ENCODE data around the gene PUM2.
"Not testable (repeated sequence)": the region's sequence is repeated elsewhere in the genome, so short reads cannot be mapped to it uniquely, and the experiment has no call there.

The PUM2 gene

DNA sequence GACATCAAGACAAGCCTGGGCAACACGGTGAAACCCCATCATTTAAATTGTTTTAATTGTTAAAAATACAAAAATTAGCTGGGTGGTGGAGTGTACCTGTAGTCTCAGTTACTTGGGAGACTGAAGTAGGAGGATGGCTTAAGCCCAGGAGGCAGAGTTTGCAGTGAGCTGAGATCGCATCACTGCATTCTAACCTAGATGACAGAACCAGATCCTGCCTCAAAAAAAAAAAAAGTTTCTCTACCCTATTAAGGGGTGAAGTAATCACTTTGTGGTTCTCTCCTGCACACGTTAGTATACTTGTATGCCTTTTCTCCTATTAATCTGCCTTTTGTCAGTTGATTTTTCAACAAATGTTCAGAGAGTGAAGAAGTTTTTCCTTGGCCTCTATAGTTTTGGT, 18.1 kb upstream of the PUM2 start:
- no peak for DNase-seq

DNA sequence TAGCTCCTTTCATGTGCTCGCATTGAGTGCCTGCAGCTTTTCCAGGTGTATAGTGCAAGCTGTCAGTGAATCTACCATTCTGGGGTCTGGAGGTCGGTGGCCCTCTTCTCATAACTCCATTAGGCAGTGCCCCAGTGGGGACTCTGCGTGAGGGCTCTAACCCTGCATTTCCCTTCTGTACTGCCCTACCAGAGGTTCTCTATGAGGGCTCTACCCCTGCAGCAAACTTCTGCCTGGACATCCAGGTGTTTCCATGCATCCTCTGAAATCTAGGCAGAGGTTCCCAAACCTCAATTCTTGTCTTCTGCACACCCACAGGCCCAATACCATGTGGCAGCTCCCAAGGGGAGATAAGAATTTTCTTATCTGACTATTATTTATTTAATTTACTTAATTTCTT, 17.3 kb upstream of the PUM2 start:
- not testable (repeated sequence) for DNase-seq

DNA sequence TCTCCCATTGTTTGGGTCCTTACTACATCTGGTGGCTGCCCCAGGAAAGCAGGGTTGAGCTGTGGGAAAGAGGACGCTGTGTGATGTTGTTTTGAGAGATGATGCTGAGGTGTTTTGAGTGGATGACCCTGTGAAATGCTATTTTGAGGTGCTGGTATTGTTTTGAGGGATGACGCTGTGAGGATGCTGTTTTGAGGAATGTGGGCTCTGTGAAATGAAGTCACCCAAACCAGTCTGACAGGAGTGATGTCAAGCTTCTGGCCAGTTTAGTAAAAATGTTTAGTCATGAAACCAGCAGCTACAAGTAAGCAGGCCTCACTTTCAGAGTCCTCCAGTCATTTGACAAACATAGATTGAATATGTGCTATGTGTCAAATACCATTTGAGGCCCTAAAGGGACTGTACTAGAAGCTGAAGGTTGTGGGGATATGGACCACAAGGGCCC, 16.1 kb upstream of the PUM2 start:
- DNase-seq: no peak

DNA sequence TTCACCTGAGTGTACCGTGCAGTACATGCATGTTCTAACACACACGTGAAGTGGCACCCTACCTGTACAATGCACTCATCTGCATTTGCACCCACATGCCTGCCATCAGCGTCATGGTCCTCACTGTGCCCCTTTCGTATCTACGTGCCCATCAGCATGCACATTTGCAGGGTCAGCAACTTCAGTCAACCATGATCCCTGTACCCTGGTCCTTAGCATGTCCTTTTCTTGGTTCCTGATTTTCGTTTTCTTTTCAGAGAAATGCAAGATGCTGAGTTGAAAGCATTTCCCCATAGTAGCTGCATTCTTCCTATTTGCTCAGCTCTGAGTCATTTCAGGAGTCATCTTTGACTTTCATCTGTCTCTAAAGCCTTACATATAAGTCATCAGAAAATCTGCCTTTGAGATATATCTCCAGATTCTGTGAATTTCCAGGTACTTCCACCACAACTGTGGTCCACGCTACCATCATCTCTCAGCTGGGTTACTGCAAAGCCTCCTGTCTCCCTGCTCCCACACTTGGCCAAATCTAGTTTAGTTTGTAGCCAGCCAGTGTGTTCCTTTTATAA, 14.7 kb upstream of the PUM2 start:
- DNase-seq: no peak

DNA sequence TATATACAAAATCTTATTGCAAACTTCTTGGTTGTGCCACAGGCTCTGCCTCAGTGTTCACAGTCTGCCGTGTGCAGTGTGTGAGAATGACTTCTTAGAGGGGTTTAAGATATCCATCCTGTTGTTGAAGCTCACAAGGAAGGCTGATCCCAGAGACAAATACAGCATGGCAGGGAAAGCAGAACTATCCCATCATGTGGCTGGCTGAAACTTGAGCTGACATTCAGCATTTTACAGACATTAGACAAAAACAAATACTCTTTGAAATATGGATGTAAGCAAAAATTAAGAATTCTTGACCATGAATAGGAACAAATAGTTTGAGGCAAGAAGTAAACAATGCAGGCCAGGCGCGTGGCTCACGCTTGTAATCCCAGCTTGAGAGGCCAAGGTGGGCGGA, 12.9 kb upstream of the PUM2 start:
- no peak for DNase-seq

DNA sequence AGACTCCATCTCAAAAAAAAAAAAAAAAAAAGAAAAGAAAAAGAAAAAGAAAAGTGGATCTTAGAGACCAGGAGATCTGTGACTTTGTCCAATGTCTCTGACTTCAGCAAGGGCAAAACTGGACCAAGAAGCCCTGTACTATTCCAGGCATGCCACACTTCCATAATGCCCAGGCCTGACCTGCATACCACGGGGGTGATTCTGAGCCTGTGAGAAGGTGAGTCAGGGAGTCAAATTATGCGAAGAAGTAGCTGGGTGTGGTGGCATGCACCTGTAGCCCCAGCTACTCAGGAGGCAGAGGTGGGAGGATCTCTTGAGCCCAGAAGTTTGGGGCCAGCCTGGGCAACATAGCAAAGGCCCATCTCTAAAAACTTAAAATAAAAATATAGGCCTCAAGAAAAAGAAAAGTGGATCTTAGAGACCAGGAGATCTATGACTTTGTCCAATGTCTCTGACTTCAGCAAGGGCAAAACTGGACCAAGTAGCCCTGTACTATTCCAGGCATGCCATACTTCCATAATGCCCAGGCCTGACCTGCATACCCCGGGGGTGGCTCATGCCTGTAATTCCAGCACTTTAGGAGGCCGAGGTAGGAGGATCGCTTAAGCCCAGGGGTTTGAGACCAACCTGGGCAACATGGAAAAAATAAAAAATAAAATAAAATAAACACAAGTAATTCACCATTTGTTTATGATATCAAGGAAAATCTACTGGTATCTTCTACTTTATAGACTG, 12.2 kb upstream of the PUM2 start:
- DNase-seq: no peak

DNA sequence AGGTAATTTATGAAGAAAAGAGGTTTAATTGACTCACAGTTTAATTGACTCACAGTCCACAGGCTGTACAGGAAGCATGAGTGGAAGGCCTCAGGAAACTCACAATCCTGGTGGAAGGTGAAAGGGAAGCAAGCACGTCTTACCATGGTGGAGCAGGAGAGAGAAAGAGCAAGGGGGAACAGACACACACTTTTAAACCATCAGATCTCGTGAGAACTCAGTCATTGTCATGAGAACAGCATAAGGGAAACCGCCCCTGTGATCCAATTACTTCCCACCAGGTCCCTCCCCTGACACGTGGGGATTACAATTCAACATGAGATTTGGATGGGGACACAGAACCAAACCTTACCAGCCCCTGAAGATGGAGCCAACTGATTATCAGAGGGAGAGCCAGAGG, 11.2 kb upstream of the PUM2 start:
- DNase-seq: no peak

DNA sequence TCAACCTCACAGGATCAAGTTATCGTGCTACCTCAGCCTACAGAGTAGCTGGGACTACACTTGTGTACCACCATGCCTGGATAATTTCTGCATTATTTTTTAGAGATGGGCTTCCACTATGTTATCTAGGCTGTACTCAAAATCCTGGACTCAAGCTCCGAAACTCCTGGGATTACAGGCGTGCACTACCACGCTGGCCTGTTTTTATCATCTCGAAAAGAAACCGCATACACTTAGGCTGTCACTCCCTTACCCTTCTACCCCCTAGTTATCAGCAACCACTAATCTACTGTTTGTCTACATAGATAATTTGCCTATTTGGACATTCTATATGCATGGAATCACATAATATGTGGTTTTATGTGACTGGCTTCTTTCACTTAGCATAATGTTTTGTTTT, 8.5 kb upstream of the PUM2 start:
- DNase-seq: no peak

DNA sequence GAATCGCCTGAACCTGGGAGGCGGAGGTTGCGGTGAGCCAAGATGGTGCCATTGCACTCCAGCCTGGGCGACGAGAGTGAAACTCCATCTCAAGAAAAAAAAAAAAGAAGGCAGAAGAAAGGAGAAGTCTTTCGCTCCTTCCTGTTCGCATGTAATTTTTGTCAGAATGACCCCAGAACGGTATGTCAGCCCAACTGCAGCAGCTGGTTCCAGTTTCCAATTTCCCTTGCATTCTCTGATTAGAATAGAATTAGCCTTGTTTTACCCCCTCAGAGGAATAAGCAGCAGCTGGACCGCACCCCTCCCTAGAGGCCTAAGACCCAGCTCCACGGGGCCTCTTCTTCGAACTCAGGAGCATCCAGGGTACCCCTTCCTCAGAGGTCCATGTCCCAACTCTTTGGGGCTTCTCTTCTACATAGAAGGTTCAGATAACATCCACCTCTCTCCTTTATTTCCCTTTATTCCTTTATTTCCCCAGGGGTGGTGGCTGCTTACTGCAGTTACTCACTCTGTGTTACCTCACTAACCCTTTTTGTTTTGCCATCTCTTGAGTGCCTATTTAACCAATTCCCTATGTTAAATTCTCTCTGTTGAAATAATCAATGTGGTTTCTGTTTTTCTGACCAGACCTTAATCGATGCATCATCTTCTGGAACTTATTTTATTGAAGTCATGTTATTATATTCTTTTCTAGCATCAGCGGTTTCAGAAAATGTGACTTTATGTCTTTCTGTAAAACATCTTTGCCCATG, 7.2 kb upstream of the PUM2 start:
- no peak for DNase-seq

DNA sequence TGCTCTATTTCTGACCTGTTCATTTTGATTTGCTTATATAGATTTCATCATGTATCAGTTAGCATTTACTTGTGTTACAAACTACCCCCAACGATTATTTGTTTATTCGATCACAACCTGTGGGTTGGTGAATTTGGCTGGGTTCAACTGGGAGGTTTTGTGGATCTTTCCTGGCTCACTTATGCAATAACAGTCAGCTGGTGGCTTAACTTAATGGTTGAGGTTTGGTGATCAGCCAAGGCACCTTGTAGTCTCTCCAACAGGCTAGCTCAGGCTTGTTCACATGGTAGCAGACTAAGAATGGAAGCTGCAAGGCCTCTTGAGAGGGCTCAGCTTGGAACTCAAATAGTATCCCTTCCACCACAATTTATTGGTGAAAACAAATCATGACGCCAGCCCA, 5.4 kb upstream of the PUM2 start:
- DNase-seq: peak; percentile 87 to 93

DNA sequence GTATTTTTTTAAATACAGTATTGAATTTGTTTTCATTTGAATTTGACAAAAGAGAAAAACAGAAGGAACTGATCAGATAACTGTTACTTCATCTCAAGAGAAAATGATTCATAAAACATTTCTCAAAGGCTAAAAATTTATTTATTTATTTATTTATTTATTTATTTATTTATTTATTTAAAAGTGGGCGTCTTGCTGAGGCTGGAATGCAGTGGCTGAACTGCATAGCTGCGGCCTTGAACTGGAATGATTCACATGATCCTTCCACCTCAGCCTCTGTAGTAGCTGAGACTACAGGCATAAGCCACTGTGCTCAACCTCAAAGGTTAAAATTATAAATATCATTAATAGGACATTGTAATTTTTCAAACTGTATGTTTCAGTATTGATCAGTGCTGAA, 4.5 kb upstream of the PUM2 start:
- DNase-seq: no peak

DNA sequence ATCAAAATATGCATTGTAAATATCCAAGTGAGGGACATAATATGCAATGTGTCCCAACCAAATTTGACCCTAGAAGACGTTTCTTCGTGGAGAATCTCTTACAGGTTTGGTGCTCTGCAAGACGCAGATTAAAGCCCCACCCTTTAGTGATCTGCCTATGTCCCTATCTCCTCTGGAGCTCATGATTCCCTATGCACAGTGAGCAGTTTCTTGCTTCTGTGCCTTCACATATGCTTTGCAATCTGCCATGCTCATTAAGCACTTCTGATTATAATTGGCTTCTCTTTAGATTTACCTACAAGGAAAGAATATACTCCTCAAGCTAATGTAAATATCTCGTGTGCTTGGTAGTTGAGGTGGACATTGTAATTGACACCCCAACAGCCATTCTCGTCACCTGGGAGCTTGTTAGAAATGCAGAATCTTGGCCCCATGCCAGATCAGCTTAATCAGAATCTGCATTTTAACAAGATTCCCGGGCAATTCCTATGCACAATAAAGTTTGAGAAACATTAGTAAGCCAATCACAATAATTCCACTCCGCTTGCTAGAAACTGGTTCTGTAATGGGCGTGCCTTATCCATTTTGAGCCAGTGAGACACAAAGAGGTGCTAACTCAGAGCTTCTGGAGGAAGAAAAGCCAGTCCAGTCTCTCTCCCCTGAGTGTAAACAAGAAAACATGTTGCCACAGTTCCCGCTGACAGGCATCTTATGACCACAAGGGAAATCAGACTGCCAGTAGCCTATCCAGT, 2.8 kb upstream of the PUM2 start:
- DNase-seq: peak; percentile 19 to 59

DNA sequence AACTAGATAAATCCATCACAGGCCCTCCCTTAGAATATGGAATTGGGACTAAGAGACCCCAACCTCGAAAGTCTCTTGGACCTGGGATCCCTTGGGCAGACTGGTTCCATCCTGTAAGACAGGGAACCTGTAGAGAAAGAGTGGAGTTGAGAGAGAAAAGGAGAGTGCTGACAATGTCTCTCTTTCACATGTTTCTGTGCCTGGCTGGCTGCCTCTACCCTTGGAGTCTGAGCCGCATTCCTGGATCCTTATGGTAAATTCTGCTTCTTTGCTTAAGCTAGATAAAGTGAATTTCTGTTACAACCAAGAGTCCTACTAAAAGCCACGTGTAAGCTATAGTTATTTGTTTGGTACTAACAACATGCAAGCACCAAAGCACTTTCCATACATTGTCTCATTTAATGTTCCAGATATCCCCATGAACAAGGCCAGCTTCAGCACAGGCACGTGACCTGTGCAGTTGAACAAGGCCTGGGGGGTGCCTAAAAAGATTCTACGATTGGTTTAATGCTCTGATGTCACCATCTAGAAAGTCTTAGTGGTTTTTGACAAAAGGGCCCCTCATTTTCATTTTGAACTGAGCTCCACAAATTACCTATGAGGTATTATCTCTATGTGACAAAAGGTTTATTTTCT, 2.1 kb upstream of the PUM2 start:
- DNase-seq: peak; percentile 21 to 38

DNA sequence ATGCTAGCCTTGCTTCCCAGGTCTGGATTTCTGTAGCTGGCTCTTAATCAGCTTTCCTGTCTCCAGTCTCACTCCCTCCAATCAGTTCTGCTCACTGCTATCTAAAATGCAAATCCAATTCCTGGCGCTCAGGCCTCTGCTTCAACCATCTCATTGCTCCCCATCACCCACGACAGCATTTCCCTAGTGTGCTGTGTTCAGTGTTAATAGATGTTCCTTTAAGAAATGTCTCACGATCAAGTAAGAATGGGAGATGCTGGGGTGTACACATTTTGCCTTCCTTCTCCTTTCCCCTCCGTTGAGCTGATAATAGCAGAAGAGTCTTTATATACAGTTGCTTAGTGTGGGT, 1.6 kb upstream of the PUM2 start:
- peak in 1 of 2 experiments; percentile 38 for DNase-seq

DNA sequence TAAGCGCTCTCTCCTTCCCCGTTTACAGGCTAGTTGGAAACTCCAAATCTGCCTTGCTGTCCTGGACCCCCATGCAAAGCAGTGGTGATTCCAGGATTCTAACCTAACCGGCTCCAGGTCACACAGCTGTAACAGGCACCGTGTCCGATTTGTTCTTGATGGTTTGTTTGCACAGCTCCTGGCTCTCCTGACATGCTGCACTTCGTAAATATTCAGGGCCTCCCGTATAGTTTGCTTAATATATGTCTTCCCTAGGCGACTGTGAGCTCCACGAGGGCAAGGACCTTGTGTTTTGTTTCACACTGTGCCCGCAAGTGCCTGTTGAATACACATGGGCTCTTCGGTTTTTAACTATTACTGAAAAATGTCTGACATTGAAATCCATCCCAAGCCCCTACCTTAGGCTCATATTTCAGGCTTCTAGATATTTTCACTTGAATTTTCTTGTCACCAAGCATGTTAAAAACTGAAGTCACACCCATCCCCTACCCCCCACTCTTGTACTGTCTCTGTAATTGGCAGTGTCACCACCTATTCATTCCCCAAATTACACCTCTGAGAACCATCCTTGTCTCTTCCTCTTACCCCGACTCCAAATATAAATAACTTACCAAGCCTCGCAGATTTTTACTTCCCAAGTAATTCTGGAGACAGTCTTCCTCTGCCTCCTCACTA, 1.0 kb upstream of the PUM2 start:
- DNase-seq: peak in 1 of 2 experiments; percentile 18

DNA sequence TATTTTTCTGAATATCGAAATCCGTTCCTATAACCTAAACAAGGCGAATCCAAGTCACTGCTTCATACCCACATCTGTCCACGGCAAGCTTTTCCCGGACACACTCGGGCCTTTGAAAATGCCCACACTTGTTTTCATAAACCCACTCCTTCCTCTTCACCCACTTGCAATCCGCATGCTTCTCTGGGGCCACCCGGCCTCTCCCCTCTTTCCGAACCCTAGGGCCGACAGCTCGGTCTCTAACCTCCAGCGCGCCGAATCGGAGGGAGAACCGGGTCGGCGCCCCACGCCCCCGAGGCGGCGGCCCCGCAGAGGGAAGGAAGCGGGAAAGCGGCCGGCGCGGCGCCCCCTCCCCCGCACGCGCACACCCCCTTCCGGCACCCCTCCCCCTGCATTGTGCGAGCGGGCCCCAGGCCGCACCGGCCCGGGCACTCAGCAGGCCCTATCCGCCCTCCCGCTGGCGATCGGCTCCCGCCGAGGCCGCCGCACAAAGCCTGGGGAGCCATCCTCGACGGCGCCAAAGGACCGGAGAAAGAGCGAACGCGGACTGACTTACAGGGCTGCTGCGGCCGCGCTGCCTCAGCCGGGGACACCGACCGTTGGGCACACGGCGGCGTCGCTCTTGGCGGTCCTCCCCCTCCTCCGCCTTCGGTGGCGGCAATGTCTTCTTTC, 467 bp downstream of the PUM2 start:
- peak; percentile 43 to 77 for DNase-seq

DNA sequence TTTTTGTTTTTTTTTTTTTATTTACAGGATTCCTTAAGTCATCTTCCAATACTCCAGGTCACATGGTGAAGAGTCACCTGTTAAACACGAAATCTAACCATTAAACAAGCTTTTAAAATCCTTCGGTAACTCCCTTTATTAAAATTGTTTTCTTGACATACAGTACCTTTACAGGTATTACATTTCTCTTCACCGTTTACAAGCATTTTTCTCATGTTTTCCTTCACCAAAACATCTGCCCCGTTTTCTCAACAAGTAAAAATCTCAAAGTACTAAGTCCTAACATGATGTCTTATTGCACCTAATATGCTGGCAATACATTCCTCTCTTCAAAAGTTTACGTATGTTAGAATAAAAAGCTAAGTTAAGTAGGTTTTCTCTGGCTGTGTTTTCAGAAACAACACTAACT, 1.1 kb downstream of the PUM2 start:
- DNase-seq: no peak

DNA sequence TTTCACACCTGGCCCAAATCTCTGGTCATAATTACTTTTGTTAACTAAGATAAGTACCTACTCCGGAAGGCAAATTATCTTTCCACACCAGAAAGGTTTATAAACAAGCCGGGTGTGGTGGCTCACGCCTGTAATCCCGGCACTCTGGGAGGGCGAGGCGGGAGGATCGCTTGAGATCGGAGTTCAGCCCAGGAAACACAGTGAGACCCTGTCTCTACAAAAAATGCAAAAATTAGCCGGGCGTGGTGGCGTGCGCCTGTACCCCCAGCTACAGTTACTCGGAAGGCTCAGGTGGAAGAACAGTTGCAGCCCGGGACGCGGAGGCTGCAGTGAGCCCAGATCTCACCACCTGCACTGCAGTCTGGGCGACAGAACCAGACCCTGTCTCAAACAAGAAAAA, 2.1 kb downstream of the PUM2 start:
- no peak for DNase-seq

DNA sequence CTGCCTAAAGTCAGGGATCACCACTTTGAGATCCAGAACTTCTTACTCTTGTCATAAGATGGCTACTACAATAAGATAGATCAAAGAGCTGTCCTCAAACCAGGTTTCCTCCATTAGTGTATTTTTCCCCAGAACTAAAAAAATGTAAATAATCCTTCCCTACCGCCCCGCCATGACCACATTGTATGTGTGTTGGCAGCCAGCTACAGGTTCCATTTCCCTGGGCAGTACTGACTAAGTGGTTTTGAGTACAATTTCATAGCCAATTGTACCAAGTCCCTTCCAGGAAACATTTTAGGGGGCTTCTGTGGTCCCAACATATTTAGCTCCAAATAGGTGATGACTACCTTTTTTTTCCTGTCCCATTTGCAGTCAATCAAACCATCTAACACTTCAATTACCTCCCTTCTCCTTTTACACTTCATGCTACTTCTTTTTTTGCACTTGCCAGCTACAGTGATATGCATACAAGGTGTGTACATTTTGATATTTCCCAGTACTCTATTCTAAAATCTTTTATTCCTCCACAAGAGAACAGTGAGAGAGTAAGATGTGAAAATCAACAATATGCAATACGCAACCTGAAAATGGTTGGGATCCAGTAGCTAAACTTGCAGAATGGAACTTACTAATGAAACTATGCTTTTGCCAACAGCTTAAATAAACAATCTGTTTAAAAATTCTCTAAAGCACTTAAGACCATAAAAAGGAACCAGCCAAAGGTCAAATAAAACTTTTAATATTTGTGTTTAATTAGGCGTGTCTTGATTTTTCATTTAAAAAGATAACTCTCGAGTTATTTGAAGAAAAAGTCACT, 3.9 kb downstream of the PUM2 start:
- no peak for DNase-seq

DNA sequence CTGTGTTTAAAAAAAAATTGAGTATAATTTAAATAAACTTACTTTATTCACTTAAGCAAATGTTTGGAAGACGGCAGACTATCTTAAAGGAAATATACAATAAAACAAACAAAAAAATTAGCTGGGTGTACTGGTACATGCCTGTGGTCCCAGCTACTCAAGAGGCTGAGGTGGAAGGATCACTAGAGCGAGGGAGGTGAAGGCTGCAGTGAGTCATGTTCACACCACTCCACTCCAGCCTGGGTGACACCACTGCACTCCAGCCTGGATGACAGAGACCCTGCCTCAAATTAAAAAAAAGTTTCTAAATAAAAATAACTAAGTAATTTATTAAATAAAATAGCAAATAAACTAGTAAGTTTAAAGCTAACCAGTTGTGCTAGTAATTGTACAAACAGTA, 7.5 kb downstream of the PUM2 start:
- no peak for DNase-seq

DNA sequence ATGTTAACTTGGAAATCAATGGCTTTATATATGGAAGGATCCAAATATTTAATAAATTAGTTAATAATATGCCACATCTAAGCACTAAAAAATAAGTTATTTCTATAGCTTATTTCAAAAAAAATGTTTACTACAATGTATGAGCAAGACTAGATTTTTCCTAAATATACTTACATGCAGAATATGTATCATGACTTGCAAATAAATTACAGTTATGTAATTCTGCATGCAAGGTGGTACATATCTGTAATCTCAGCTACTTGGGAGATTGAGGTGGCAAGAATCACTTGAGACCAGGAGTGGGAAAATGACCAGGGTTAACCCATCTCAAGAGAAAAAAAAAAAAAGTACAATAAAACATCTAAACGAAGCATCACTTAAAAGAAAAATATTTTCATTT, 11.6 kb downstream of the PUM2 start:
- DNase-seq: no peak
